ENCODE data around the gene CIBAR2. TPM values are rescaled to one million over a fixed set of nuclear protein-coding genes. Genes with fewer than 3 reads are reported as not detected.

Gene CIBAR2
- total RNA-seq, 1 donor from 2014 or later: 12.8 TPM

GRCh38 chr16:85096921-85097320 lies 15.4 kb downstream of the CIBAR2 start:
- H3K27ac ChIP-seq: no peak overlapping the region
- H3K9me3 ChIP-seq: no peaks in the 10 kb centered on the region
- H3K27me3 ChIP-seq (ENCODE audit: low read depth): peaks cover 5% of the 10 kb centered on the region
- ATAC-seq: no peak
- no peak for DNase-seq
- no peak overlapping the region for H3K4me3 ChIP-seq
- H3K4me1 ChIP-seq: no peaks in the 10 kb centered on the region
- intact Hi-C loops (cut with DNase I): no loop called here
- no peak for TF ChIP-seq CTCF (IDR thresholded peaks at IDR 0.05)
- no peaks in the 10 kb centered on the region for H3K36me3 ChIP-seq

- TF ChIP-seq CTCF (IDR thresholded peaks at IDR 0.05): no peak
- Histone ChIP-seq H3K9me3 (no peaks in the 10 kb centered on the region), H3K4me1 (peaks cover 17% of the 10 kb centered on the region), H3K27ac (no peak overlapping the region), H3K27me3 (ENCODE audit: low read depth) (peaks cover 5% of the 10 kb centered on the region), H3K36me3 (no peaks in the 10 kb centered on the region), H3K4me3 (no peak overlapping the region)
- intact Hi-C loops (cut with DNase I): no loop called here
- DNase-seq (no peak), ATAC-seq (no peak)
Measured at GRCh38 chr16:85094812-85095211, 17.5 kb downstream of the CIBAR2 start.

GRCh38 chr16:85094176-85094805 lies 18.0 kb downstream of the CIBAR2 start:
- Histone ChIP-seq H3K9me3 (no peaks in the 10 kb centered on the region), H3K4me3 (no peak overlapping the region), H3K36me3 (no peaks in the 10 kb centered on the region), H3K27me3 (ENCODE audit: low read depth) (peaks cover 5% of the 10 kb centered on the region), H3K27ac (no peak overlapping the region), H3K4me1 (peaks cover 22% of the 10 kb centered on the region)
- DNase-seq (no peak), ATAC-seq (no peak)
- intact Hi-C loops (cut with DNase I): no loop called here
- TF ChIP-seq CTCF (IDR thresholded peaks at IDR 0.05): no peak

- Histone ChIP-seq H3K4me1 (peaks cover 27% of the 10 kb centered on the region), H3K9me3 (no peaks in the 10 kb centered on the region), H3K27ac (no peak overlapping the region), H3K27me3 (ENCODE audit: low read depth) (peaks cover 5% of the 10 kb centered on the region), H3K36me3 (no peaks in the 10 kb centered on the region), H3K4me3 (no peak overlapping the region)
- DNase-seq (no peak), ATAC-seq (no peak)
- intact Hi-C loops (cut with DNase I): no loop called here
- TF ChIP-seq CTCF (IDR thresholded peaks at IDR 0.05): no peak
Measured at GRCh38 chr16:85093705-85094104, 18.6 kb downstream of the CIBAR2 start.

- Histone ChIP-seq H3K27ac (no peak overlapping the region), H3K27me3 (ENCODE audit: low read depth) (peaks cover under 1% of the 10 kb centered on the region), H3K9me3 (no peaks in the 10 kb centered on the region), H3K4me1 (peaks cover 29% of the 10 kb centered on the region), H3K4me3 (no peak overlapping the region), H3K36me3 (peaks cover 6% of the 10 kb centered on the region)
- ATAC-seq (no peak), DNase-seq (no peak)
- no peak for TF ChIP-seq CTCF (IDR thresholded peaks at IDR 0.05)
- intact Hi-C loops (cut with DNase I): no loop called here
Measured at GRCh38 chr16:85092851-85093250, 19.4 kb downstream of the CIBAR2 start.
